GM19238 (cell line): ENCODE results near the gene MYADML2.

Experiments used
- DNase-seq: peaks from one replicate; pipeline ENCODE4 v3.0.0; 2011; ENCODE audit warnings: low spot score; ENCODE audit not compliant: insufficient read length

The MYADML2 gene

DNA sequence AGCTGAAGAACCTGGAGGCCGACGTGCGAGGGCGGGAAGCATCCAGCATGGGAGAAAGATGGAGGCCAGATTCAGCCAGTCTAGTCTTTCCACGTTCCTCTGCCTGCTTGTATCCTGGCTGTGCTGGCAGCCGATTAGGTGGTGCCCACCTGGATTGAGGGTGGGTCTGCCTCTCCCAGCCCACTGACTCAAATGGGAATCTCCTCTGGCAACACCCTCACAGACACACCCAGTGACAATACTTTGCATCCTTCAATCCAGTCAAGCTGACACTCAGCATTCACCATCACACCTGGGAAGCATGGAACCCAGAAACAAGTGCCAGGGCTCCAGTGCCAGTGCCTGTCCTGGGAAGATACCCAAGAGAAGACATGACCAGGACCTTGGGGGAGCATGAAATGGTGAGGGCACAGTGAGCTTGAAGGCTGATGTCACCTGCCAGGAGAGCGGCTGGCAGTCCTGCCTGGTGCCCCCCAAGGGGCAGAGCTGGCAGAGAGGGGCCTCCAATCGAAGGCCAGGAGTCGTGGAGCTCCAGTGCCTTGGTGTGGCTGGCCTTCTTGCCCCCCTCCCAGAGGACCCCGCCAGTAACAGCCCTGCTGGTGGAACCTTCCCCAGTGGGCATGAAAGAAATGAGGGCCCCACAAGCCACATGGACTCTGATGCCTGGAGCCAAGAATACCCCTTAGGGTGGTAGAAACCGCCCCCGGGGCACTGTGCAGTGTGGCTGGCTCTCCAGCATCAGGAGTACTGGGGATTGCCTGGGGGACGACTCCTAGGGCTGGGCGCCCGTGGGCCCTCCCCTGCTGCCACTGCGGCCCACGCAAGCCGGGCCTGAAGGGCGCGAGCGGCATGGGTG, 45.6 kb downstream of the MYADML2 start:
- DNase-seq, result no peak

DNA sequence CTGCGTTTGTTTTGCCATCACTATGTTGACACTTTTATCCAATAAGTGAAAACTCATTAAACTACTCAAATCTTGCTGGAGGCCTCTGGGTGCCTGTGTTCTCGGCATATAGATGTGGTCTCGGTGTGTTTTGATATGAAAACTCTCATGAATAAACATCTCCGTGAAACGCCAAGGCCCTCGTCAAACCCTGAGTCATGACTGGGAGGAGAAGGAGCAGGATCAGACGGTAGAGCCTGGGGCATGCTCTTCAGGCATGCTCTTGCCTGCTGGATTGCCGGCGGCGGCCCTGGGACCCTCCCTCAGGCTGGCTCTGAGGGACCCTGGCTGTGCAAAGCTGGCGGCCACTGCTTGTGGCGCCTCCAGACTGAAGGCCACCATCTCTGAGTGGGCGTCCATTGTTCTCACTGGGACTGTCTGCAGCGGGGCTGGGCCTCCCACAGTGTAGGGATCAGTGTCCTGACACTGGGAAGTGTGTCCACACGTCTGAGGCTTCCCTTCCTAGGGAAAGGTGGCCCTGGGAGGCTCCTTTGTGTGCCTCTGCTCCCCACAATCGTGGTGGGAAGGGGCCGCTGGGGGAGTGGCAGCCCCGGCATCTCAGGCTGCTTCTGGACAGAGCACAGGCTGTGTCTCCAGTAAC, 46.7 kb downstream of the MYADML2 start:
- DNase-seq, result no peak

DNA sequence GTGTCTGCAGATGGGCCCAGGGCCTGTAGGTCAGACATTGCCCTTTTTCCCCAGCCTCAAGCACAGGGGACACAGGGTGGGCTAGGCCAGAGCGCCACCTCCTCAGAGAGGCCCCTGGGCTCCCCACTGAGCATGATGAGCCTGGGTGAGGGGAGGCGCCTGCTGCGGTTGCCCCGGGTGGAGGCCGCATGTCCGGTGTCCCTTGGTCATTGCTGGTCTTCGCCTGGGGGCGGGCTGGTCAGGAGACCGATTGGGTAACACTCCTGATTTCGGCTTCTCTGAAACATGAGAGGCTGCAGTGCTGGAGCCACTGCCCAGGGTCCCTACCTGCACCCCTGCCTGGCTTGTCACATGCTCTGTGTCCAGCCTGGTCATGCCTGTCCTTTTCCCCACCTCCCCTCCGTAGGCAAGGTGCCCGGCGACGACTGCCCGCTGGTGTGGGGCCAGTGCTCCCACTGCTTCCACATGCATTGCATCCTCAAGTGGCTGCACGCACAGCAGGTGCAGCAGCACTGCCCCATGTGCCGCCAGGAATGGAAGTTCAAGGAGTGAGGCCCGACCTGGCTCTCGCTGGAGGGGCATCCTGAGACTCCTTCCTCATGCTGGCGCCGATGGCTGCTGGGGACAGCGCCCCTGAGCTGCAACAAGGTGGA, 47.4 kb downstream of the MYADML2 start:
- DNase-seq, result no peak

DNA sequence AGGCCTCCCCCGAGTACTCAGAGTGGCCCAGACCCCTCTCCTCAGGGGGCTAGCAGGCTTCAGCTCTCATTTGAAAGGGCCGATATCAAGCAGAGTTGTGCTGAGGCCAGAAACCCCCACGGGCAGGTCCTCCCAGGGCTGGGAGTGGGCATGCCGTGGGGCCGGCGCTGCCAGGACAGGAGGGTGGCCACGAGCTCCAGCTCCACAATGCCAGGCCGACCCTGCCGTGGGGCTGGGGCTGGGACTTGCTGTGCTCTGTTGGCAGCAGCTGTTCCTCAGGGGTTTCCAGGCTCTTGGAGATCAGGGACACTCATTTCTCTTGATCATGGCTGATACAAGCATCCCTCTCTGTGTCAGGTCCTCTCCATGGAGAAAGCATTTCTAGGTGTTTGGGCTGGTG, 48.1 kb downstream of the MYADML2 start:
- DNase-seq, result no peak

DNA sequence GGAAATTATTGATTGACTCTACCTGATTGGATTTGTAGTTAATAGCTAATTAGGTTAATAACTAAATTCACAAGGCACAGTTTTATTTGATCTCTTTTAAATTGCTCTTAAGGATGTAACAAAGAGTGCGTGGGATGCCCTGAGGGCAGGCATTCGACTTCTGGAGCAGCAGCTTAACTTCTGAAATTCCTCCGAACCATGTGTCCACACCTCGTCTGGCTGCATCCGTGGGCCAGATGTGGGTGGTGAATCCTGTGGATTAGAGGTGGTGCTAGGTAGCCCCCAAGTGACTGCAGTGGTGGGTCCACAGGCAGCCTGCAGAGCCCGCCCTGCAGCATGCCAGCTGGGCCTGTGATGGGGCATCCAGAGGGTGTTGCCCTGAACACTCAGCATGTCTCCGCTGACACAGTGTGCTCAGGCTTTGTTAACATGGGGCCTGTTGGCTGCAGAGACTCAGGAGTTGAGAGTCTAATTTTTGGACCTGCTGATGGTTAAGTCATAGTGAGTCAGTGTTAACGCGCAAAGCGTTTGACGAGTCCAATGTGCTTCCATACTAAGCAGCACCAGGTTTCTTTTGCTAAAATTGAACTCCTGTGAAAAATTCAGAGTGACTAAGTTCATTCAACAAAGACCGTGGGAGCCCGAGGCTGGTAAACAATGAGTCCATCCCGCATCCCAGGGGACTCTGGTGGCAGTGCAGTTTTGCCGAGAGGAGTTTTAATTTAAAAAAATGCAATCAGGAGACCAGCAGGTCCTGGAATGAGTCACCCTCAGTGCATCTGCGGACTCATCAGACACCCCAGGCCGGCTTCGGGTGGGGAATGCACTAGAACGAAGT, 48.8 kb downstream of the MYADML2 start:
- DNase-seq, result no peak

DNA sequence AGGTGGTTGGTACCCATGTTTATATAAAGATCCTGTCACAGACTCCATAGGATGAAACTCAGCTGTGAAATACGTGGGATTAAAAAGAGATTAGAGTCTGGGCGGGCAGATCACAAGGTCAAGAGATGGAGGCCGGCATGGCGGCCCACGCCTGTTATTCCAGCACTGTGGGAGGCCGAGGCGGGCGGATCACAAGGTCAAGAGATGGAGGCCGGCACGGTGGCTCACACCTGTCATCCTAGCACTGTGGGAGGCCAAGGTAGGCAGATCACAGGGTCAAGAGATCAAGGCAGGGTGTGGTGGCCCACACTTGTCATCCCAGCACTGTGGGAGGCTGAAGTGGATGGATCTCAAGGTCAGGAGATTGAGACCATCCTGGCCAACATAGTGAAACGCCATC, 51.6 kb downstream of the MYADML2 start:
- DNase-seq, result no peak

DNA sequence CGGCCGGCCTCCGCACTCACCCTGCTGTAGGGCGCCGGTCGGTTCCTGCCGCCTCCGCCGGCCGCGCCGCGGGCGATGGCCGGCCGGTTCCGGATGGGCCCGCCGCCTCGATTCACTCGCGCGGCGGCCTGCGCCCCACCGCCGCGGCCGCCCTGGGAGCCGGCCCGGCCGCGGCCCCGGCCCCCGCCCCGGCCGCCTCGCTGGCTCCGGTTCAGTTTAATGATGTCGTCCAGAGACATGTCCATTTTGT, 55.8 kb downstream of the MYADML2 start:
- no peak for DNase-seq

DNA sequence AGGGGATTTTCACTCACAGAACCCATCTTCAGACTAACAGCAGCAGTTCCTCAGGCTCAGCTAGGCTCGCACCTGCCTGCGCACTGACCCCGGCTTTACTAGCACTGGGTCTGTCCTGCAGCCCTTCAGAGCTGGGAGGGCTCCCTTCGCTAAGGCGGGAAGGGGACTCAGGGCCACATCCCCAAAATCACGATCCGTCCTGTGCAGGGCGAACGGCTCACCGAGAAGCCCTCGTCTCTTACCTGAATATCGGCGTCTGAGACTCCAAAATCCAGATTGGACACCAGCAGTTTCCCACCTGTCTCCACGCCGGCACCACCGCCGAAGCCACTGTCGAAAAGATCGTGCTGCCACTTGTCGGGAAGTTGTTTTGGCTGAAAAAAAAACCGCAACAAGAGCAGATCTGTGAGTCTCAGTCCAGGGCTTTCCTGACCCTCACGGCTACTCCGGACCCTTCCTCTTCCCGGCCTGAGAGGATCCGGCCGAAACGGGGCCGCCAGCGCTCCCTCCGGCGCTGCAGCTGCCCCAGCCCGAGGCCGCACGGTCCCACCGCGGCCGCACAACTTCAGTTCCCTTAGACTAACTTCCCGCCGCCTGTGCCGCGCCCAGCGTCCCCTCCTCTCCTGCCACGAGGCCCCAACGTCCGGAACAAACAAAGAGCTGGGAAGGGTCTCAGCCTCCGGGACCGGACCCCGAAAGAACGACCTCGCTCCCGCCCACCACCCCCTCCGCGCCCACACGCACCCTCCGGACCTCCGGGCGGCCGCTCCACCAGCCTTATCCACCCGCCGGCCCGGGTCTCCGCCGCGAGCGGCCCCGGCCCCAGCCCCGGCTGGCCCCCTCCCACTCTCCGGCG, 56.4 kb downstream of the MYADML2 start:
- DNase-seq, result no peak
